Progenitor cell of endocrine pancreas (in vitro differentiated cells): ENCODE measurements around the gene DTNA. TPM values are rescaled to one million over a fixed set of nuclear protein-coding genes. Genes with fewer than 3 reads are reported as not detected.

Source experiments
- DNase-seq: peaks from one replicate; pipeline ENCODE4 v3.0.0; 2021; ENCODE audit warnings: low spot score; ENCODE audit not compliant: unreplicated experiment
- H3K27ac Mint-ChIP-seq: 2 replicates; pipeline ENCODE4 v1.8.0; 2021; ENCODE audit warnings: mild to moderate bottlenecking, moderate library complexity, mixed read lengths
- H3K27me3 Mint-ChIP-seq: 2 replicates; pipeline ENCODE4 v1.8.0; 2021; ENCODE audit warnings: mixed read lengths
- H3K36me3 Mint-ChIP-seq: 2 replicates; pipeline ENCODE4 v1.8.0; 2022; ENCODE audit warnings: mixed read lengths; ENCODE audit not compliant: insufficient read depth
- H3K4me1 Mint-ChIP-seq: 2 replicates; pipeline ENCODE4 v1.8.0; 2021; ENCODE audit warnings: low read depth, mixed read lengths
- H3K4me3 Mint-ChIP-seq: 2 replicates; pipeline ENCODE4 v1.8.0; 2021; ENCODE audit warnings: low read depth, mild to moderate bottlenecking, moderate library complexity, mixed read lengths
- H3K9me3 Mint-ChIP-seq: 2 replicates; pipeline ENCODE4 v1.8.0; 2021; ENCODE audit warnings: low read depth, mixed read lengths
- CTCF ChIP-seq: fragments of 200-600 bp; sonication (generic); IDR thresholded peaks from one replicate; pipeline ENCODE4 v1.5.0; 2021; ENCODE audit warnings: antibody characterized with exemption, mild to moderate bottlenecking; ENCODE audit not compliant: unreplicated experiment
- total RNA-seq: library from RNA; stranded (reverse); gene quantifications from 2 replicates; pipeline ENCODE4 v1.2.1, GENCODE V29; 2021

The DTNA gene
- total RNA-seq, 1 donor from 2014 or later, result 25.4 TPM

- Mint-ChIP-seq H3K9me3 (no peaks in the 10 kb centered on the region), H3K4me3 (no peak overlapping the region), H3K27me3 (no peaks in the 10 kb centered on the region), H3K4me1 (peaks cover 6% of the 10 kb centered on the region), H3K36me3 (no peaks in the 10 kb centered on the region), H3K27ac (no peak overlapping the region)
- no peak for DNase-seq
- TF ChIP-seq CTCF, result no peak
Measured at GRCh38 chr18:34844732-34845459, 134.8 kb downstream of the DTNA start.

- no peak for DNase-seq
- H3K27ac Mint-ChIP-seq, result no peak overlapping the region
- no peak for TF ChIP-seq CTCF
- H3K4me1 Mint-ChIP-seq, result no peaks in the 10 kb centered on the region
- H3K9me3 Mint-ChIP-seq, result no peaks in the 10 kb centered on the region
- no peaks in the 10 kb centered on the region for H3K27me3 Mint-ChIP-seq
- H3K4me3 Mint-ChIP-seq, result no peak overlapping the region
- peaks cover 6% of the 10 kb centered on the region for H3K36me3 Mint-ChIP-seq
Measured at GRCh38 chr18:34847408-34847807, 137.3 kb downstream of the DTNA start.

GRCh38 chr18:34848156-34848555 is 138.1 kb downstream of the DTNA start:
- Mint-ChIP-seq H3K4me3 (no peak overlapping the region), H3K9me3 (no peaks in the 10 kb centered on the region), H3K27me3 (no peaks in the 10 kb centered on the region), H3K27ac (no peak overlapping the region), H3K36me3 (peaks cover 9% of the 10 kb centered on the region), H3K4me1 (no peaks in the 10 kb centered on the region)
- no peak for TF ChIP-seq CTCF
- no peak for DNase-seq

GRCh38 chr18:34848695-34849094 is 138.6 kb downstream of the DTNA start:
- Mint-ChIP-seq H3K9me3 (no peaks in the 10 kb centered on the region), H3K27ac (no peak overlapping the region), H3K36me3 (peaks cover 9% of the 10 kb centered on the region), H3K4me3 (no peak overlapping the region), H3K4me1 (no peaks in the 10 kb centered on the region), H3K27me3 (no peaks in the 10 kb centered on the region)
- no peak for TF ChIP-seq CTCF
- no peak for DNase-seq

- H3K4me3 Mint-ChIP-seq, result no peak overlapping the region
- H3K9me3 Mint-ChIP-seq, result no peaks in the 10 kb centered on the region
- no peak for DNase-seq
- H3K4me1 Mint-ChIP-seq, result no peaks in the 10 kb centered on the region
- TF ChIP-seq CTCF, result no peak
- peaks cover 7% of the 10 kb centered on the region for H3K36me3 Mint-ChIP-seq
- H3K27me3 Mint-ChIP-seq, result no peaks in the 10 kb centered on the region
- H3K27ac Mint-ChIP-seq, result no peak overlapping the region
Measured at GRCh38 chr18:34857320-34857719, 147.2 kb downstream of the DTNA start.
